H1 (cell line): ENCODE results near the gene MROH8. TPM values are rescaled to one million over a fixed set of nuclear protein-coding genes. Genes with fewer than 3 reads are reported as not detected.

Source experiments
- EP300 ChIP-seq, 2 experiments: IDR thresholded peaks; 1 replicate in 1 of 2; 2 replicates in 1 of 2; pipeline ENCODE4 v1.6.1; 2011 to 2012; ENCODE audit warnings: low read depth in 2 of 2, low read length in 2 of 2, mild to moderate bottlenecking in 2 of 2, borderline replicate concordance in 1 of 2, inconsistent platforms in 1 of 2, moderate library complexity in 1 of 2
- GABPA ChIP-seq: IDR thresholded peaks from 2 replicates; pipeline ENCODE4 v1.6.1; 2011; ENCODE audit warnings: mild to moderate bottlenecking, low read length, moderate library complexity, borderline replicate concordance; ENCODE audit not compliant: insufficient read depth
- NANOG ChIP-seq: IDR thresholded peaks from 2 replicates; pipeline ENCODE4 v1.6.1; 2011; ENCODE audit warnings: low read length, low read depth, mild to moderate bottlenecking, inconsistent platforms; ENCODE audit not compliant: insufficient read depth, poor library complexity, severe bottlenecking
- NRF1 ChIP-seq: IDR thresholded peaks from 2 replicates; pipeline ENCODE4 v1.6.1; 2011; ENCODE audit warnings: mild to moderate bottlenecking, low read depth, low read length, improper control_type of control experiment
- RFX5 ChIP-seq: IDR thresholded peaks from 2 replicates; pipeline ENCODE4 v1.6.1; 2011; ENCODE audit warnings: low read depth, low read length, improper control_type of control experiment, borderline replicate concordance
- polyA plus RNA-seq, 7 experiments: library from polyadenylated mRNA; depleted of rRNA in 3 of 7; stranded (reverse) in 5 of 7; unstranded in 2 of 7; fragments of >200 nt in 5 of 7; fragments of 200-250 nt in 2 of 7; gene quantifications; 1 replicate in 5 of 7; 2 replicates in 1 of 7; 4 replicates in 1 of 7; pipeline versions ENCODE4 v1.2.1 to v1.2.3, GENCODE V29; 2011 to 2013; ENCODE audit warnings: missing spikeins in 2 of 7, mixed read lengths in 2 of 7
- total RNA-seq: library from RNA; stranded (reverse); fragmentation: NEBNext Ultra II Directional; extraction: Animal tissue kit (Norgen Biotek cat#: 25700); gene quantifications from 2 replicates; pipeline ENCODE4 v1.2.1, GENCODE V29; 2021
- TF ChIP-seq, protein P1 (sequence below): IDR thresholded peaks from 2 replicates; pipeline ENCODE4 v1.6.1; 2012; ENCODE audit warnings: inconsistent platforms

The MROH8 gene
- total and polyA plus RNA-seq, 2 of the 8 experiments (the other 6 are each of a cell fraction or from before 2014, with no cell fraction given), result 0.50 to 0.86 TPM

DNA sequence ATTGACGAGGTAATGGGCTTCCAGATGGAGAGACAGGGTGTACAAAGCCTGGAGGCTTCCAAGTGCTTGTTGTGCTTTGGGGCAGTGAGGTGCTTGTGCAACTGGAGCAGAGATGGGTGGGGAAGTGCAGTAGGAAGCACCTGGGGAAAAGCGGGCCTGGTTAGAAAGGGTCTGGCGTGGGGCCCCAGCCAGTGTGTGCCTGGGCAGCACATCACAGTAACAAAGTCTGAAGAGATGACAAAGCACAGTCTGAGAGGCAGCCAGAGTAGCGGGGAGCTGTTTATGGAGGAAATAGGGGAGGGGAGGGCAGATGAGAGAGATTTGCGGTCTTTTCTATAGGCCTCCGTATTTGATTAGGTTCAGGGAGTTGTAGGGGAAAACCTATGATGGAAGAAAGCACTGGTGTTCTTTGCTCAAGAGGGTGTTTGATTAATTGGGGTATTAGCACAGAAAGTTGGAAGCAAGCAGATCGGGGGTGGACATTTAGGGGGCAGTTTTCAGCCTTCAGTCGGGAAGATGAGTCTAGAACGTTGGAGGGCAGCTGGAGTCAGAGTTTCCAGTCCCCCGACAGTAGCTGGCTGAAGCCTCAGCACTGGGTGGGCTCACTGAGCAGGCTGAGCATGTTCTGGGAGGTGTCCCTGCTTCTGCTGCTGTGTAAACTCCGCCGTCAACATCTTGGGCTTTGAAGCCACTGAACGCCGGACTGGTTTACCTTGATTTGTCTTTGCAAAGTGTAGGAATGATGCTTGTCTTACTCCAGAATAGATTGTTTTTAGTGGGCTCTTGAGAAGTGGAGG is 15.5 kb upstream of the MROH8 start (continued):
- TF ChIP-seq, protein P1, sequence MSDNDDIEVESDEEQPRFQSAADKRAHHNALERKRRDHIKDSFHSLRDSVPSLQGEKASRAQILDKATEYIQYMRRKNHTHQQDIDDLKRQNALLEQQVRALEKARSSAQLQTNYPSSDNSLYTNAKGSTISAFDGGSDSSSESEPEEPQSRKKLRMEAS, result no peak
- TF ChIP-seq NANOG, result no peak
- no peak for TF ChIP-seq RFX5
- no peak for TF ChIP-seq EP300 (IDR thresholded peaks at IDR 0.05; ENCODE audit: borderline replicate concordance in 1 of 2, low read depth in 2 of 2, low read length in 2 of 2)
- no peak for TF ChIP-seq GABPA
- no peak for TF ChIP-seq NRF1
- TF ChIP-seq, all 59 proteins: peak for 0
